Hepatocyte (in vitro differentiated cells): ENCODE measurements around the gene METTL21C. TPM values are rescaled to one million over a fixed set of nuclear protein-coding genes. Genes with fewer than 3 reads are reported as not detected.

Source experiments
- DNase-seq: peaks from one replicate; pipeline ENCODE4 v3.0.0-alpha.2; 2016; ENCODE audit warnings: low spot score
- H2AFZ ChIP-seq: fragments of 200-600 bp; sonication (generic); 2 replicates; pipeline ENCODE4 v1.6.0; 2016; ENCODE audit warnings: antibody characterized with exemption, mild to moderate bottlenecking
- H3K27ac ChIP-seq: fragments of 200-600 bp; sonication (generic); 2 replicates; pipeline ENCODE4 v1.5.1; 2016; ENCODE audit warnings: mild to moderate bottlenecking
- H3K27me3 ChIP-seq: fragments of 200-600 bp; sonication (generic); 2 replicates; pipeline ENCODE4 v1.6.1; 2016
- H3K36me3 ChIP-seq: fragments of 200-600 bp; sonication (generic); replicated peaks from 2 replicates; pipeline ENCODE4 v1.5.1; 2016; ENCODE audit warnings: low read depth; ENCODE audit not compliant: insufficient read depth
- H3K4me1 ChIP-seq: fragments of 200-600 bp; sonication (generic); 2 replicates; pipeline ENCODE4 v1.5.1; 2016; ENCODE audit warnings: mild to moderate bottlenecking, moderate library complexity; ENCODE audit not compliant: insufficient read depth
- H3K4me2 ChIP-seq: fragments of 200-600 bp; sonication (generic); 2 replicates; pipeline ENCODE4 v1.6.0; 2016
- H3K4me3 ChIP-seq: fragments of 200-600 bp; sonication (generic); 2 replicates; pipeline ENCODE4 v1.5.1; 2016; ENCODE audit warnings: mild to moderate bottlenecking
- H3K79me2 ChIP-seq: fragments of 200-600 bp; sonication (generic); 2 replicates; pipeline ENCODE4 v1.6.0; 2017; ENCODE audit warnings: mild to moderate bottlenecking
- H3K9me2 ChIP-seq: fragments of 200-600 bp; sonication (generic); replicated peaks from 2 replicates; pipeline ENCODE4 v1.6.0; 2017; ENCODE audit warnings: mild to moderate bottlenecking; ENCODE audit not compliant: insufficient read depth
- H3K9me3 ChIP-seq: fragments of 200-600 bp; sonication (generic); 2 replicates; pipeline ENCODE4 v1.5.1; 2016; ENCODE audit warnings: low read depth, mild to moderate bottlenecking
- H4K20me1 ChIP-seq: fragments of 200-600 bp; sonication (generic); 2 replicates; pipeline ENCODE4 v1.6.0; 2016; ENCODE audit warnings: mild to moderate bottlenecking; ENCODE audit not compliant: insufficient read depth, poor library complexity, severe bottlenecking
- CTCF ChIP-seq: fragments of 200-600 bp; sonication (generic); IDR thresholded peaks from 2 replicates; pipeline ENCODE4 v1.5.1; 2016; ENCODE audit warnings: antibody characterized with exemption, mild to moderate bottlenecking; ENCODE audit not compliant: poor library complexity
- EZH2 ChIP-seq: fragments of 200-600 bp; sonication (generic); IDR thresholded peaks from 2 replicates; pipeline ENCODE4 v1.6.1; 2016; ENCODE audit warnings: antibody characterized with exemption, mild to moderate bottlenecking, borderline replicate concordance
- EZH2phosphoT487 ChIP-seq: fragments of 200-600 bp; sonication (generic); IDR thresholded peaks from one replicate; pipeline ENCODE4 v1.6.1; 2018; ENCODE audit warnings: antibody characterized with exemption, mild to moderate bottlenecking, low read depth, moderate library complexity; ENCODE audit not compliant: unreplicated experiment, severe bottlenecking
- WGBS: methylation state at CpG from one replicate; pipeline ENCODE4 v1.1.6; 2016; ENCODE audit warnings: low lambda C conversion rate; ENCODE audit errors: missing lambda C conversion rate; 5-methylcytosine and 5-hydroxymethylcytosine counted together
- polyA plus RNA-seq: library from polyadenylated mRNA; unstranded; fragments of >200 nt; fragmentation: Nextera tagmentation; extraction: Ambion mirVana; gene quantifications from 2 replicates; pipeline ENCODE4 v1.2.1, GENCODE V29; 2016
- total RNA-seq: library from RNA; depleted of rRNA; stranded (reverse); fragments of >200 nt; gene quantifications from 2 replicates; pipeline ENCODE4 v1.2.3, GENCODE V29; 2014

METTL21C gene
- total and polyA plus RNA-seq, 2 experiments from 2014 or later, result not detected

GRCh38 chr13:102642029-102642428 is 52.8 kb downstream of the METTL21C start:
- WGBS, result 56% methylated on average over 4 of the region's 4 CpGs
- Histone ChIP-seq H3K4me3 (no peak overlapping the region), H3K9me3 (no peaks in the 10 kb centered on the region), H3K4me2 (no peak overlapping the region), H3K79me2 (no peaks in the 10 kb centered on the region), H3K9me2 (no peaks in the 10 kb centered on the region), H3K36me3 (no peaks in the 10 kb centered on the region), H3K27ac (no peak overlapping the region), H2AFZ (no peak overlapping the region), H3K27me3 (no peaks in the 10 kb centered on the region), H4K20me1 (no peaks in the 10 kb centered on the region), H3K4me1 (no peaks in the 10 kb centered on the region)
- TF ChIP-seq EZH2 (no peak), CTCF (no peak), EZH2phosphoT487 (no peak)
- DNase-seq, result no peak

DNA sequence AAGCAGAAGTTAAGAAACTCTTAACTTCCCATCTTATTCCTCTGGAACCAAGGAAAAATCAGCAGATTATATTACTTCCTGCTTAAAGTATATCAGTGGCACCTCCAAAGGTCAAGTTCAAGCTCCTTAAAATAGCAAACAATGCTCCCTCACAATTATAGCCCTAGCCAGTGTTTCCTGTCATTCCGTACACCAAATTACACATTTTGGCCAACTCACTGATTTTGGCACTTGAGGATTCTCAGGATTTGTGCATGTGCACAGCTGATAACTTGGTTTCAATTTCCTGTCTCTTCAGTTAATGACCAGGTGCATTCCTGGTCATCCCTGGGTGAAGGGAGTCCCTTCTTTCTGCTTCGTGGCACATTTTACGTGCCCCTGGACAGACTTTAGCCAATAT is 56.1 kb downstream of the METTL21C start:
- Histone ChIP-seq H3K9me3 (no peaks in the 10 kb centered on the region), H3K4me2 (no peak overlapping the region), H3K27me3 (no peaks in the 10 kb centered on the region), H3K27ac (no peak overlapping the region), H3K79me2 (no peaks in the 10 kb centered on the region), H3K4me3 (no peak overlapping the region), H4K20me1 (no peaks in the 10 kb centered on the region), H3K9me2 (no peaks in the 10 kb centered on the region), H3K36me3 (no peaks in the 10 kb centered on the region), H2AFZ (no peak overlapping the region), H3K4me1 (no peaks in the 10 kb centered on the region)
- WGBS, result 93% methylated on average over 3 of the region's 3 CpGs
- no peak for DNase-seq
- TF ChIP-seq CTCF (no peak), EZH2phosphoT487 (no peak), EZH2 (no peak)

Other genes starting within 250 kb of the METTL21C start
- 42.7 and 47.3 TPM in 2 replicates for gene TPP2, start 98.1 kb downstream of the METTL21C start, total RNA-seq
- 15.0 and 18.1 TPM in 2 replicates for gene TPP2, start 98.1 kb downstream of the METTL21C start, polyA plus RNA-seq
- 11.3 and 15.4 TPM in 2 replicates for gene TEX30, start 78.7 kb upstream of the METTL21C start, total RNA-seq
- 14.6 and 20.6 TPM in 2 replicates for gene TEX30, start 78.7 kb upstream of the METTL21C start, polyA plus RNA-seq
- gene POGLUT2, start 103.9 kb upstream of the METTL21C start, total RNA-seq, result 18.1 and 21.4 TPM in 2 replicates
- gene POGLUT2, start 103.9 kb upstream of the METTL21C start, polyA plus RNA-seq, result 18.1 and 20.7 TPM in 2 replicates
- gene BIVM, start 104.1 kb upstream of the METTL21C start, total RNA-seq, result 23.4 and 33.5 TPM in 2 replicates
- 10.7 and 16.9 TPM in 2 replicates for gene BIVM, start 104.1 kb upstream of the METTL21C start, polyA plus RNA-seq
- 58.7 and 67.1 TPM in 2 replicates for gene ERCC5, start 151.0 kb upstream of the METTL21C start, total RNA-seq
- 31.3 and 34.4 TPM in 2 replicates for gene ERCC5, start 151.0 kb upstream of the METTL21C start, polyA plus RNA-seq